Stimulated activated CD4-positive, alpha-beta T cell treated with anti-CD3 and anti-CD28 coated beads, Interleukin-1b, Interleukin-23, amount 100 ng/mL, for 1 hour (primary cell): ENCODE data around the gene ASTN1.

Experiments
- DNase-seq, 2 donors: peaks; one replicate each; pipeline ENCODE4 v3.0.0-alpha.2; 2020; ENCODE audit warnings: low read depth in 2 of 2

Gene ASTN1

GRCh38 chr1:177043597-177043996 is 120.9 kb downstream of the ASTN1 start:
- DNase-seq: no peak

- no peak for DNase-seq
Measured at GRCh38 chr1:177035586-177035985, 128.9 kb downstream of the ASTN1 start.

- no peak for DNase-seq
Measured at GRCh38 chr1:177033628-177034027, 130.9 kb downstream of the ASTN1 start.

- no peak for DNase-seq
Measured at GRCh38 chr1:177032434-177032833, 132.1 kb downstream of the ASTN1 start.

GRCh38 chr1:177024623-177025022 is 139.9 kb downstream of the ASTN1 start:
- no peak for DNase-seq

- no peak for DNase-seq
Measured at GRCh38 chr1:177023726-177024125, 140.8 kb downstream of the ASTN1 start.

- no peak for DNase-seq
Measured at GRCh38 chr1:177023249-177023648, 141.3 kb downstream of the ASTN1 start.

- DNase-seq: no peak
Measured at GRCh38 chr1:177021687-177022086, 142.8 kb downstream of the ASTN1 start.

GRCh38 chr1:177020851-177021589 is 143.5 kb downstream of the ASTN1 start:
- no peak for DNase-seq

- no peak for DNase-seq
Measured at GRCh38 chr1:177017287-177017852, 147.1 kb downstream of the ASTN1 start.

GRCh38 chr1:177014325-177014724 is 150.2 kb downstream of the ASTN1 start:
- no peak for DNase-seq

- DNase-seq: no peak
Measured at GRCh38 chr1:177012342-177012925, 152.1 kb downstream of the ASTN1 start.

GRCh38 chr1:177011508-177011907 is 153.0 kb downstream of the ASTN1 start:
- DNase-seq: no peak

GRCh38 chr1:177010211-177010825 is 154.2 kb downstream of the ASTN1 start:
- no peak for DNase-seq

- DNase-seq: no peak
Measured at GRCh38 chr1:177008653-177009052, 155.9 kb downstream of the ASTN1 start.

- no peak for DNase-seq
Measured at GRCh38 chr1:177007437-177008161, 156.9 kb downstream of the ASTN1 start.

- no peak for DNase-seq
Measured at GRCh38 chr1:177002891-177003290, 161.6 kb downstream of the ASTN1 start.

GRCh38 chr1:177001556-177001955 is 163.0 kb downstream of the ASTN1 start:
- no peak for DNase-seq

- no peak for DNase-seq
Measured at GRCh38 chr1:176998183-176998795, 166.2 kb downstream of the ASTN1 start.

- no peak for DNase-seq
Measured at GRCh38 chr1:176996456-176997090, 167.9 kb downstream of the ASTN1 start.

- no peak for DNase-seq
Measured at GRCh38 chr1:176994931-176995596, 169.4 kb downstream of the ASTN1 start.
